HL-60 (cell line): ENCODE results near the gene AKAP14.
"Not testable (repeated sequence)": the region's sequence is repeated elsewhere in the genome, so short reads cannot be mapped to it uniquely, and the experiment has no call there.

ENCODE experiments used
- DNase-seq, 2 experiments: peaks; one replicate each; pipeline ENCODE4 v3.0.0-alpha.2; 2010 to 2020; ENCODE audit warnings: low read depth in 1 of 2, low spot score in 1 of 2
- H3K27ac ChIP-seq: fragments of 250-450 bp; sonication (Bioruptor Pico); replicated peaks from 2 replicates; pipeline ENCODE4 v1.5.1; 2020; ENCODE audit warnings: mild to moderate bottlenecking, moderate library complexity
- H3K27me3 ChIP-seq: fragments of 250-450 bp; sonication (Bioruptor Pico); 2 replicates; pipeline ENCODE4 v1.5.1; 2021; ENCODE audit warnings: mild to moderate bottlenecking, moderate library complexity; ENCODE audit not compliant: insufficient read depth, poor library complexity, severe bottlenecking
- H3K4me3 ChIP-seq: replicated peaks from 2 replicates; pipeline ENCODE4 v1.5.1; 2011; ENCODE audit warnings: mild to moderate bottlenecking, control low read depth, low read length; ENCODE audit not compliant: insufficient read depth
- GABPA ChIP-seq: IDR thresholded peaks from 2 replicates; pipeline ENCODE4 v1.6.1; 2012; ENCODE audit warnings: low read depth
- POLR2AphosphoS5 ChIP-seq: IDR thresholded peaks from 2 replicates; pipeline ENCODE4 v1.6.1; 2012; ENCODE audit warnings: low read depth
- SPI1 ChIP-seq: IDR thresholded peaks from 2 replicates; pipeline ENCODE4 v1.6.1; 2012; ENCODE audit warnings: low read depth, mild to moderate bottlenecking, borderline replicate concordance
- TF ChIP-seq, protein P1 (sequence below): IDR thresholded peaks from 2 replicates; pipeline ENCODE4 v1.6.1; 2012; ENCODE audit warnings: low read depth; ENCODE audit not compliant: insufficient replicate concordance
- TF ChIP-seq, protein P2 (sequence below): IDR thresholded peaks from one replicate; pipeline ENCODE4 v1.5.1; 2011; ENCODE audit warnings: low read length, control low read depth, inconsistent platforms; ENCODE audit not compliant: insufficient read depth

AKAP14 gene

DNA sequence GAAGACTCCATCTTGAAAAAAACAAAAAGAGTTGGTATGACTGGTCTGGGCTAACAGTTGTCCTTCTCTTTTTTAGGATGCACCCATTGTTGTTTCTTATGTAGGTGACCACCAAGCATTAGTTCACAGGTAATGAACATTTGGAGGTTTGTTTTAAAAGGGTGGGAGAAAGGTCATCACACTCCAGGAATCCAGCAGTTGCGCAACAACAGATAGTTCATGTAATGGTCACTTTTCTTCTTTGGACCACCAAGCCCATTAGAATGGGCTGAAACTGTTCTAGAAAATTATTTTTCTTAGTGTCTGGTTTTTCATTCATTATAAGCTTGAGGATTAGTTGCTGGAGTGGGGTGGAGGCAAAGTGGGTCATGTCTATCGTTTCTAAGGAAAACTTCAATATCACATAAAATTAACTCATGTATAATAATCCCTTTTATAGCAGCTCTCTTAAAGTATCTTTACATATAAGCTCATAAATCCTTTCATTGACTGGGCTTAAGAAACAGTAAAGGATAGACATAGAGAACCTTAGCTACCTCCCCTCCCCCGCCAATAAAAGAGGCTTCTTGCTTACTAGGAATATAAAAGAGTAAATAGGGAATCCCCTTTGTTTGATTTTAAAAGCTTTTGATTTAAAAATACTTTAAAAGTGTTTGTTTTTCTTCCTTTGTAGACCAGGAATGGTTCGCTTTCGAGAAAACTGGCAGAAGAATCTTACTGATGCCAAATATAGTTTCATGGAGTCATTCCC, 24.3 kb downstream of the AKAP14 start:
- Histone ChIP-seq H3K27ac (no peak overlapping the region), H3K4me3 (no peak overlapping the region), H3K27me3 (no peaks in the 10 kb centered on the region)
- TF ChIP-seq SPI1, result no peak
- TF ChIP-seq, protein P1, sequence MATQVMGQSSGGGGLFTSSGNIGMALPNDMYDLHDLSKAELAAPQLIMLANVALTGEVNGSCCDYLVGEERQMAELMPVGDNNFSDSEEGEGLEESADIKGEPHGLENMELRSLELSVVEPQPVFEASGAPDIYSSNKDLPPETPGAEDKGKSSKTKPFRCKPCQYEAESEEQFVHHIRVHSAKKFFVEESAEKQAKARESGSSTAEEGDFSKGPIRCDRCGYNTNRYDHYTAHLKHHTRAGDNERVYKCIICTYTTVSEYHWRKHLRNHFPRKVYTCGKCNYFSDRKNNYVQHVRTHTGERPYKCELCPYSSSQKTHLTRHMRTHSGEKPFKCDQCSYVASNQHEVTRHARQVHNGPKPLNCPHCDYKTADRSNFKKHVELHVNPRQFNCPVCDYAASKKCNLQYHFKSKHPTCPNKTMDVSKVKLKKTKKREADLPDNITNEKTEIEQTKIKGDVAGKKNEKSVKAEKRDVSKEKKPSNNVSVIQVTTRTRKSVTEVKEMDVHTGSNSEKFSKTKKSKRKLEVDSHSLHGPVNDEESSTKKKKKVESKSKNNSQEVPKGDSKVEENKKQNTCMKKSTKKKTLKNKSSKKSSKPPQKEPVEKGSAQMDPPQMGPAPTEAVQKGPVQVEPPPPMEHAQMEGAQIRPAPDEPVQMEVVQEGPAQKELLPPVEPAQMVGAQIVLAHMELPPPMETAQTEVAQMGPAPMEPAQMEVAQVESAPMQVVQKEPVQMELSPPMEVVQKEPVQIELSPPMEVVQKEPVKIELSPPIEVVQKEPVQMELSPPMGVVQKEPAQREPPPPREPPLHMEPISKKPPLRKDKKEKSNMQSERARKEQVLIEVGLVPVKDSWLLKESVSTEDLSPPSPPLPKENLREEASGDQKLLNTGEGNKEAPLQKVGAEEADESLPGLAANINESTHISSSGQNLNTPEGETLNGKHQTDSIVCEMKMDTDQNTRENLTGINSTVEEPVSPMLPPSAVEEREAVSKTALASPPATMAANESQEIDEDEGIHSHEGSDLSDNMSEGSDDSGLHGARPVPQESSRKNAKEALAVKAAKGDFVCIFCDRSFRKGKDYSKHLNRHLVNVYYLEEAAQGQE, result no peak
- DNase-seq, result no peak

DNA sequence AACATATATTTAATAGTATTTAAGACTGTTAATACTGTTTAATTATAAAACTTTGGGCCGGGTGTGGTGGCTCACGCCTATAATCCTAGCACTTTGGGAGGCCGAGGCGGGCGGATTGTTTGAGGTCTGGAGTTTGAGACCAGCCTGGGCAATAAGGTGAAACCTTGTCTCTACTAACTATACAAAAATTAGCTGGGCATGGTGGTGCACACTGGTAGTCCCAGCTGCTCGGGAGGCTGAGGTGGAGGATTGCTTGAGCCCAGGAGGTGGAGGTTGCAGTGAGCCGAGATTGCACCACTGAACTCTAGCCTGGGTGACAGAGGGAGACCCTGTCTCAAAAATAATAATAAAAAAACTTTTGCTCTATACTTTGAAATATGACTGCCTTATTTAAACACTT, 26.7 kb downstream of the AKAP14 start:
- not testable (repeated sequence) for H3K4me3 ChIP-seq, H3K27me3 ChIP-seq, H3K27ac ChIP-seq, DNase-seq

DNA sequence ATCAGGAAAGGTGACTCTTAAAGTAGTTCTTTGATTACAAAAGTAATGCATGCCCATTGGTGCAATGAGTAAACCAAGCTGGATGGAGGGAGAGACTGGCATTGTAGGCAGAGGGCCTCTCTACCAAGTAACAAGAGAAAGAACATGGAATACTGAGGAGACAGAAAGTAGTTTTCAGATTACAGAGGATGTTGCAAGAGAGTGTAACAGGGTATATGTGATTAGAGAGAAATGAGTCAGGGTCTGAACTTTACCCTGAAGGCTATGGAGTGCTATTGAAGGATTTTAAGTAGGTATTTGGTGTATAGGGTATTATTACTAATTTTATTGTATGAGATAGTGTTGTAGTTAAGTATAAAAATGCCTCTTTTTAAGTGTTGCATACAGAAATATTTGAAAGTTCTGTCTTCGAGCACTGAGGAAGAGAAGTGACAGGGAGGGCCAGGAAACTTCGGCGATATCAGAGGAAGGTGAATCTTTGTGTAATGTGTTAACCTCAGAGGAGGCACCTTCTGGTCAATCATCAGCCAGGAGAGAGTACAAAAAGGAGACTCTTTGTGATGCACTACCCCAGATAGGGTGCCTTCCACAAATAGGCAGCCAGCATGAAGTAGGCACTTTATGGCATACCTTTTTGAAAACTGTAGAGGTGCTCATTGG, 39.7 kb downstream of the AKAP14 start:
- Histone ChIP-seq H3K27ac (no peak overlapping the region), H3K4me3 (no peak overlapping the region), H3K27me3 (no peaks in the 10 kb centered on the region)
- TF ChIP-seq, protein P1, result no peak
- TF ChIP-seq POLR2AphosphoS5 (no peak), GABPA (no peak), SPI1 (no peak)
- TF ChIP-seq, protein P2, sequence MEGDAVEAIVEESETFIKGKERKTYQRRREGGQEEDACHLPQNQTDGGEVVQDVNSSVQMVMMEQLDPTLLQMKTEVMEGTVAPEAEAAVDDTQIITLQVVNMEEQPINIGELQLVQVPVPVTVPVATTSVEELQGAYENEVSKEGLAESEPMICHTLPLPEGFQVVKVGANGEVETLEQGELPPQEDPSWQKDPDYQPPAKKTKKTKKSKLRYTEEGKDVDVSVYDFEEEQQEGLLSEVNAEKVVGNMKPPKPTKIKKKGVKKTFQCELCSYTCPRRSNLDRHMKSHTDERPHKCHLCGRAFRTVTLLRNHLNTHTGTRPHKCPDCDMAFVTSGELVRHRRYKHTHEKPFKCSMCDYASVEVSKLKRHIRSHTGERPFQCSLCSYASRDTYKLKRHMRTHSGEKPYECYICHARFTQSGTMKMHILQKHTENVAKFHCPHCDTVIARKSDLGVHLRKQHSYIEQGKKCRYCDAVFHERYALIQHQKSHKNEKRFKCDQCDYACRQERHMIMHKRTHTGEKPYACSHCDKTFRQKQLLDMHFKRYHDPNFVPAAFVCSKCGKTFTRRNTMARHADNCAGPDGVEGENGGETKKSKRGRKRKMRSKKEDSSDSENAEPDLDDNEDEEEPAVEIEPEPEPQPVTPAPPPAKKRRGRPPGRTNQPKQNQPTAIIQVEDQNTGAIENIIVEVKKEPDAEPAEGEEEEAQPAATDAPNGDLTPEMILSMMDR, result no peak
- no peak for DNase-seq

DNA sequence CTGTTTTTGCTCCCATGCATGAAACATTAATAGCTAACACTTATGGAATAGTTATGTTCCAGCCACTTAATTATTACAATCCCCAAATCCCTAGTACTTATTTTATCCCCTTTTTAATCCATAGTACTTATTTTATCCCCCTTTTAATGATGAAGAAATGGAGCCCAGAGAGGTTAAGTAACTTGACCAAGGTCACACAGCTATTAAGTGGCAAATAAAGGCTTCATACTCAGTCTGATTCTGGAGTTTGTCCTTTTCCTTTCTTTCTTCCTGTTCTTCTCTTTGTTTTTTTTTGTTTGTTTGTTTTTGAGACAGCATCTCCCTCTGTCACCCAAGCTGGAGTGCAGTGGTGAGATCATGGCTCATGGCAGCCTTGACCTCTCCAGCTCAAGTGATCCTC, 45.6 kb downstream of the AKAP14 start:
- no peaks in the 10 kb centered on the region for H3K27me3 ChIP-seq
- no peak for DNase-seq
- no peak overlapping the region for H3K4me3 ChIP-seq
- no peak overlapping the region for H3K27ac ChIP-seq
- TF ChIP-seq, protein P2, result no peak
- TF ChIP-seq GABPA, result no peak
- TF ChIP-seq POLR2AphosphoS5, result no peak
- TF ChIP-seq SPI1, result no peak
- TF ChIP-seq, protein P1, result no peak
